Lung (tissue), 12 donors: Measurements from ENCODE around the gene NAA15. TPM values are rescaled to one million over a fixed set of nuclear protein-coding genes. Genes with fewer than 3 reads are reported as not detected.
"Not testable (repeated sequence)": the region's sequence is repeated elsewhere in the genome, so short reads cannot be mapped to it uniquely, and the experiment has no call there.

Experiments
- ATAC-seq: fragments of 200-7000 bp; cut with Tn5 transposase; one replicate; pipeline ENCODE4 v1.9.1; 2020; ENCODE audit warnings: moderate number of reproducible peaks; ENCODE audit not compliant: insufficient read depth, low FRiP score
- DNase-seq, 3 donors: peaks; one replicate each; pipeline ENCODE4 v3.0.0-alpha.2; 2013 to 2017
- H3K27ac ChIP-seq, 2 donors: one replicate each; pipeline ENCODE4 v1.5.1; 2013; ENCODE audit warnings: mild to moderate bottlenecking in 2 of 2, moderate library complexity in 2 of 2, control low read depth in 1 of 2, inconsistent platforms in 1 of 2, low read depth in 1 of 2, low read length in 1 of 2
- H3K27me3 ChIP-seq, 3 donors: one replicate each; pipeline ENCODE4 v1.5.1; 2013; ENCODE audit warnings: low read length in 2 of 3; ENCODE audit not compliant: control insufficient read depth in 3 of 3, insufficient read depth in 3 of 3
- H3K36me3 ChIP-seq, 4 donors: one replicate each; pipeline ENCODE4 v1.5.1; 2013; ENCODE audit warnings: low read length in 4 of 4, mild to moderate bottlenecking in 1 of 4, moderate library complexity in 1 of 4; ENCODE audit not compliant: control insufficient read depth in 4 of 4, insufficient read depth in 4 of 4
- H3K4me1 ChIP-seq, 5 donors: one replicate each; pipeline ENCODE4 v1.5.1; 2013; ENCODE audit warnings: low read length in 5 of 5, mild to moderate bottlenecking in 2 of 5, moderate library complexity in 1 of 5; ENCODE audit not compliant: control insufficient read depth in 5 of 5, insufficient read depth in 5 of 5
- H3K4me3 ChIP-seq: one replicate; pipeline ENCODE4 v1.5.1; 2013; ENCODE audit warnings: mild to moderate bottlenecking, control low read depth, moderate library complexity
- H3K9ac ChIP-seq, 2 donors: one replicate each; pipeline ENCODE4 v1.5.1; 2013; ENCODE audit warnings: low read length in 2 of 2, control low read depth in 1 of 2; ENCODE audit not compliant: insufficient read depth in 1 of 2
- H3K9me3 ChIP-seq, 4 donors: one replicate each; pipeline ENCODE4 v1.5.1; 2013; ENCODE audit warnings: low read length in 3 of 4, mild to moderate bottlenecking in 1 of 4, moderate library complexity in 1 of 4; ENCODE audit not compliant: control insufficient read depth in 4 of 4, insufficient read depth in 3 of 4
- CTCF ChIP-seq: IDR thresholded peaks from 2 replicates; pipeline ENCODE4 v1.5.1; 2012; ENCODE audit warnings: mild to moderate bottlenecking; ENCODE audit errors: control extremely low read depth, extremely low read depth
- WGBS, 2 donors: extraction: QIAGEN DNeasy Blood & Tissue Kit; methylation state at CpG; one replicate each; pipeline ENCODE4 v1.1.7; 2013; 5-methylcytosine and 5-hydroxymethylcytosine counted together
- polyA plus RNA-seq, 2 donors: library from polyadenylated mRNA; stranded (reverse); fragments of 200-250 nt; gene quantifications; one replicate each; pipeline ENCODE4 v1.2.1, GENCODE V29; 2013
- total RNA-seq, 2 donors: library from RNA; depleted of rRNA in 1 of 2; stranded (reverse); fragments of >200 nt in 1 of 2; gene quantifications; one replicate each; pipeline ENCODE4 v1.2.1, GENCODE V29; 2014 to 2021
- donor health status: control.
- donor health status: control.
- donor health status: Bipolar disorder and iron deficiency.
- donor health status: healthy.
- donor health status: DM: yes; HTN: yes; CAD: no.

Gene NAA15
- total and polyA plus RNA-seq, 4 donors: 5.7 to 41.3 (median 22.8) TPM

- no peaks in the 10 kb centered on the region for H3K27me3 ChIP-seq
- no peak for DNase-seq
- no peak overlapping the region for H3K4me3 ChIP-seq
- no peaks in the 10 kb centered on the region for H3K9me3 ChIP-seq
- TF ChIP-seq CTCF: no peak
- H3K9ac ChIP-seq: no peak overlapping the region
- ATAC-seq: no peak
- 70 to 71% methylated on average over 5 of the region's 5 CpGs for WGBS, 2 donors
- H3K4me1 ChIP-seq: peaks cover 0 to 11% (median 0%) of the 10 kb centered on the region in 5 donors
- H3K36me3 ChIP-seq: peaks cover 0 to 1% (median 0%) of the 10 kb centered on the region in 4 donors
- no peak overlapping the region for H3K27ac ChIP-seq
These were observed 159.8 kb downstream of the NAA15 start for GRCh38 chr4:139461022-139461628.

- not testable (repeated sequence) for H3K27ac ChIP-seq, DNase-seq, H3K27me3 ChIP-seq, H3K9me3 ChIP-seq, H3K36me3 ChIP-seq, H3K4me1 ChIP-seq, ATAC-seq, H3K9ac ChIP-seq, H3K4me3 ChIP-seq
- WGBS, 2 donors: 96% methylated on average over 5 of the region's 5 CpGs
These were observed 163.2 kb downstream of the NAA15 start for GRCh38 chr4:139464512-139464911.

GRCh38 chr4:139465922-139466321 is 164.6 kb downstream of the NAA15 start:
- WGBS, 2 donors: 71 to 74% methylated on average over 4 of the region's 4 CpGs
- DNase-seq: no peak

GRCh38 chr4:139468756-139469155 is 167.5 kb downstream of the NAA15 start:
- ATAC-seq, DNase-seq, H3K9ac ChIP-seq: not testable (repeated sequence)

More at GRCh38 chr4:139465922-139466321, 164.6 kb downstream of the NAA15 start:
- peaks cover 0 to 1% (median 0%) of the 10 kb centered on the region in 4 donors for H3K36me3 ChIP-seq
- no peak overlapping the region for H3K4me3 ChIP-seq
- peaks cover 0 to 3% (median 0%) of the 10 kb centered on the region in 4 donors for H3K9me3 ChIP-seq
- TF ChIP-seq CTCF: no peak
- H3K9ac ChIP-seq: no peak overlapping the region
- no peak for ATAC-seq
- no peaks in the 10 kb centered on the region for H3K27me3 ChIP-seq
- peaks cover 0 to 6% (median 0%) of the 10 kb centered on the region in 5 donors for H3K4me1 ChIP-seq
- H3K27ac ChIP-seq: no peak overlapping the region

More at GRCh38 chr4:139468756-139469155, 167.5 kb downstream of the NAA15 start:
- H3K27me3 ChIP-seq, H3K27ac ChIP-seq, H3K4me3 ChIP-seq, H3K4me1 ChIP-seq, H3K9me3 ChIP-seq: not testable (repeated sequence)
- H3K36me3 ChIP-seq: peaks cover 2 to 11% (median 7%) of the 10 kb centered on the region in 4 donors
